ENCODE measurements around the gene TNS1. TPM values are rescaled to one million over a fixed set of nuclear protein-coding genes. Genes with fewer than 3 reads are reported as not detected.
"Not testable (repeated sequence)": the region's sequence is repeated elsewhere in the genome, so short reads cannot be mapped to it uniquely, and the experiment has no call there.

Gene TNS1
- total RNA-seq (100 to 1,000 TPM in 4 of 6 donors, 10 to 100 TPM in 2; 90.4 to 166 (median 114) TPM), polyA plus RNA-seq (10 to 100 TPM; 38.5 to 93.7 TPM)

- 16 to 30% methylated on average over 12 to 13 of the region's 13 CpGs for WGBS, 2 donors
- Histone ChIP-seq H3K4me3 (peak within 1 kb of the TSS; percentile 40 to 63 (median 58)), H3K4me1 (peaks cover 0 to 29% (median 20%) of the 10 kb centered on the region in 3 donors), H3K27ac (peak within 1 kb of the TSS; percentile 70 to 81 (median 78)), H3K36me3 (no peaks in the 10 kb centered on the region), H3K9me3 (no peaks in the 10 kb centered on the region), H3K27me3 (no peaks in the 10 kb centered on the region)
- intact Hi-C loops (cut with DNase I): no loop called here
- no peak for FAIRE-seq
- TF ChIP-seq CTCF (IDR thresholded peaks at IDR 0.05): no peak
- peak; percentile 70 to 89 (median 81) for DNase-seq
- peak; percentile 65 to 77 (median 77) for ATAC-seq
Measured at GRCh38 chr2:218002845-218003180, at the start of gene TNS1. TSS of gene TNS1 (minus strand) at chr2:218002995. CDS start at chr2:218002872, 123 bp downstream.

GRCh38 chr2:218051903-218052302 lies 49.1 kb upstream of the TNS1 start:
- ATAC-seq: no peak
- whole genome bisulfite sequencing, 2 donors: 91 to 94% methylated on average over 3 of the region's 3 CpGs
- Histone ChIP-seq H3K4me1 (no peaks in the 10 kb centered on the region), H3K9me3 (no peaks in the 10 kb centered on the region), H3K4me3 (no peak overlapping the region), H3K27ac (no peak overlapping the region), H3K27me3 (no peaks in the 10 kb centered on the region), H3K36me3 (no peaks in the 10 kb centered on the region)
- intact Hi-C loops (cut with DNase I): no loop called here
- no peak for DNase-seq
- TF ChIP-seq CTCF (IDR thresholded peaks at IDR 0.05): no peak
- FAIRE-seq: no peak

- TF ChIP-seq CTCF (IDR thresholded peaks at IDR 0.05): no peak
- 80 to 82% methylated on average over 8 of the region's 8 CpGs for WGBS, 2 donors
- peak in 1 of 4 donors; percentile 44 for ATAC-seq
Measured at GRCh38 chr2:218047536-218048225, 44.9 kb upstream of the TNS1 start.

GRCh38 chr2:218046238-218046637 lies 43.4 kb upstream of the TNS1 start:
- no peak for TF ChIP-seq CTCF (IDR thresholded peaks at IDR 0.05)
- H3K36me3 ChIP-seq: no peaks in the 10 kb centered on the region
- no peaks in the 10 kb centered on the region for H3K4me1 ChIP-seq
- peak in 2 of 4 donors; percentile 52 to 67 for ATAC-seq
- FAIRE-seq: no peak
- H3K27ac ChIP-seq: no peak overlapping the region
- no peak overlapping the region for H3K4me3 ChIP-seq
- no peaks in the 10 kb centered on the region for H3K27me3 ChIP-seq
- DNase-seq: no peak
- intact Hi-C loops (cut with DNase I): no loop called here
- no peaks in the 10 kb centered on the region for H3K9me3 ChIP-seq
- 86 to 87% methylated on average over 4 of the region's 4 CpGs for WGBS, 2 donors

More at GRCh38 chr2:218047536-218048225, 44.9 kb upstream of the TNS1 start:
- no peak overlapping the region for H3K27ac ChIP-seq
- H3K4me1 ChIP-seq: no peaks in the 10 kb centered on the region
- no peaks in the 10 kb centered on the region for H3K36me3 ChIP-seq
- no peaks in the 10 kb centered on the region for H3K9me3 ChIP-seq
- no peaks in the 10 kb centered on the region for H3K27me3 ChIP-seq
- intact Hi-C loops (cut with DNase I): no loop called here
- DNase-seq (no peak), FAIRE-seq (no peak)
- H3K4me3 ChIP-seq: no peak overlapping the region

GRCh38 chr2:218044599-218044998 lies 41.8 kb upstream of the TNS1 start:
- ATAC-seq; H3K9me3 ChIP-seq; H3K27me3 ChIP-seq; intact Hi-C loops (cut with DNase I); H3K4me3 ChIP-seq; DNase-seq; H3K27ac ChIP-seq; FAIRE-seq; H3K36me3 ChIP-seq; H3K4me1 ChIP-seq: not testable (repeated sequence)
- WGBS, 2 donors: 92 to 95% methylated on average over 1 of the region's 1 CpG

Measured in pancreas (tissue), 10 donors.